Eye (tissue), 1 donor: ENCODE measurements around the gene RRBP1.

ENCODE experiments used
- DNase-seq: peaks from one replicate; pipeline ENCODE4 v3.0.0-alpha.2; 2015

RRBP1 gene

GRCh38 chr20:17682889-17683198 is 802 bp upstream of the RRBP1 start:
- no peak for DNase-seq

- DNase-seq = no peak
These were observed 328 bp downstream of the RRBP1 start for GRCh38 chr20:17681726-17682102.

- peak; percentile 87 for DNase-seq
These were observed 961 bp downstream of the RRBP1 start for GRCh38 chr20:17680836-17681725.

- DNase-seq = peak; percentile 56
These were observed 1.9 kb downstream of the RRBP1 start for GRCh38 chr20:17679941-17680835.

- DNase-seq = no peak
These were observed 3.2 kb downstream of the RRBP1 start for GRCh38 chr20:17678886-17679285.

GRCh38 chr20:17678295-17678694 is 3.7 kb downstream of the RRBP1 start:
- DNase-seq = no peak

GRCh38 chr20:17676942-17677341 is 5.1 kb downstream of the RRBP1 start:
- no peak for DNase-seq

- no peak for DNase-seq
These were observed 5.7 kb downstream of the RRBP1 start for GRCh38 chr20:17676378-17676759.

- DNase-seq = no peak
These were observed 6.3 kb downstream of the RRBP1 start for GRCh38 chr20:17675519-17676377.

GRCh38 chr20:17674722-17675518 is 7.1 kb downstream of the RRBP1 start:
- no peak for DNase-seq

GRCh38 chr20:17673084-17673483 is 9.0 kb downstream of the RRBP1 start:
- DNase-seq = no peak

- DNase-seq = no peak
These were observed 10.5 kb downstream of the RRBP1 start for GRCh38 chr20:17671565-17671964.

- DNase-seq = no peak
These were observed 11.0 kb downstream of the RRBP1 start for GRCh38 chr20:17671011-17671410.

GRCh38 chr20:17669306-17669931 is 12.6 kb downstream of the RRBP1 start:
- DNase-seq = no peak

- no peak for DNase-seq
These were observed 13.6 kb downstream of the RRBP1 start for GRCh38 chr20:17668432-17668831.

GRCh38 chr20:17667445-17667844 is 14.6 kb downstream of the RRBP1 start:
- DNase-seq = no peak

GRCh38 chr20:17666481-17666880 is 15.6 kb downstream of the RRBP1 start:
- DNase-seq = peak; percentile 39

- no peak for DNase-seq
These were observed 16.3 kb downstream of the RRBP1 start for GRCh38 chr20:17665756-17666155.

GRCh38 chr20:17664025-17664633 is 17.9 kb downstream of the RRBP1 start:
- DNase-seq = no peak

- DNase-seq = peak; percentile 67
These were observed 18.6 kb downstream of the RRBP1 start for GRCh38 chr20:17663486-17663885.

- DNase-seq = no peak
These were observed 19.0 kb downstream of the RRBP1 start for GRCh38 chr20:17663040-17663399.
